MCF 10A (cell line): ENCODE measurements around the gene NR0B2. TPM values are rescaled to one million over a fixed set of nuclear protein-coding genes. Genes with fewer than 3 reads are reported as not detected.

Experiments used
- BruUV-seq: library from RNA; stranded (reverse); fragments of 400-500 nt; replicated peaks from 2 replicates; lab custom pipeline; 2021; lab: Mats Ljungman, UMichigan
- CTCF ChIA-PET: fragments of 300-600 bp; sonication (Branson Sonifier 250); formaldehyde crosslinking; extraction: SDS; loops from one replicate; lab custom pipeline; 2021; ENCODE audit warnings: antibody characterized with exemption, inconsistent platforms; lab: Yijun Ruan, JAX
- POLR2A ChIA-PET: fragments of 300-600, 350-650 bp; sonication (Branson Sonifier 250); formaldehyde crosslinking; extraction: SDS; loops from one replicate; lab custom pipeline; 2020; ENCODE audit warnings: antibody characterized with exemption, inconsistent platforms; lab: Yijun Ruan, JAX
- DNase-seq: peaks from one replicate; pipeline ENCODE4 v3.0.0-alpha.2; 2018; ENCODE audit not compliant: unreplicated experiment
- H3K27ac Mint-ChIP-seq: one replicate; pipeline ENCODE4 v1.8.0; 2022; ENCODE audit warnings: mild to moderate bottlenecking, low read depth, mixed read lengths; ENCODE audit not compliant: unreplicated experiment
- H3K27me3 Mint-ChIP-seq: one replicate; pipeline ENCODE4 v1.8.0; 2022; ENCODE audit warnings: mixed read lengths; ENCODE audit not compliant: insufficient read depth, unreplicated experiment
- H3K36me3 Mint-ChIP-seq: one replicate; pipeline ENCODE4 v1.8.0; 2022; ENCODE audit warnings: mild to moderate bottlenecking, moderate library complexity, mixed read lengths; ENCODE audit not compliant: insufficient read depth, unreplicated experiment
- H3K4me1 Mint-ChIP-seq: one replicate; pipeline ENCODE4 v1.8.0; 2022; ENCODE audit warnings: mixed read lengths; ENCODE audit not compliant: insufficient read depth, unreplicated experiment
- H3K4me3 Mint-ChIP-seq: one replicate; pipeline ENCODE4 v1.8.0; 2022; ENCODE audit warnings: mild to moderate bottlenecking, moderate library complexity, mixed read lengths; ENCODE audit not compliant: unreplicated experiment
- H3K9me3 Mint-ChIP-seq: one replicate; pipeline ENCODE4 v1.8.0; 2022; ENCODE audit warnings: mixed read lengths; ENCODE audit not compliant: unreplicated experiment
- intact Hi-C: fragments of 100-400 bp; cut with micrococcal nuclease; formaldehyde crosslinking; loops from 2 replicates; pipeline ENCODE4 v1.14.1; 2022
- total RNA-seq: library from RNA; stranded (reverse); gene quantifications from 2 replicates; pipeline ENCODE4 v1.2.3, GENCODE V29; 2022
- TF ChIP-seq, protein P1 (sequence below): fragments of 200-600 bp; IDR thresholded peaks from one replicate; pipeline ENCODE4 v1.8.0; 2022; ENCODE audit warnings: antibody characterized with exemption, mild to moderate bottlenecking; ENCODE audit not compliant: unreplicated experiment

NR0B2 gene
- total RNA-seq, 1 experiment from 2014 or later, result not detected

DNA sequence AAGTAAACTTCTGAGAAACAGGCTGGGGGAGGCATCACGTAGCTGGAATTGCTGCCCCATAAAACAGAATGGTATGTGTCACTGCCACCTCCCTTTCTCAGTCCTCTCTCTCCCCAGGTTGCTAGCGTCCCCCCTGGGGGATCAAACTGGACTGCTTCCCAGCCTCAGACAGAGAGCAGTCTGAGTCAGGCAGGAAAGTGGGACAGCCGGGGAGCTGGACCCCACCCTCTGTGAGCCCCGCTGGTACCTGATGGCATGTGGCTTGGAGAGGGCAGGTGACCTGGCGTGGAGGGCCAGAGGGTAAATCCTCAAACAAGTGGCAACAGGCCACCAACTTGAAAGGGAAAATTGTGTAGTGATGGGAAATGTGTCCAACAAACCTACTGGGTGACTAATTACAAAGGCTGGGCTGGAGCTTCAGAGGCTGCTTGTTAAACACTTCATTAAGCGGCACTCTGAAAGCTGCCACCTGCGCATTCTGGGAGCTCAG, 51.8 kb downstream of the NR0B2 start:
- Mint-ChIP-seq H3K27me3 (no peaks in the 10 kb centered on the region), H3K4me3 (peak overlapping the region; percentile 97), H3K9me3 (no peaks in the 10 kb centered on the region), H3K27ac (peak overlapping the region; percentile 94), H3K36me3 (peaks cover 10% of the 10 kb centered on the region), H3K4me1 (peaks cover 34% of the 10 kb centered on the region)
- intact Hi-C loops, result no loop called here
- peak; percentile 79 for DNase-seq
- ChIA-PET POLR2A (interaction anchor here (0.6 to 9.7 kb wide), 20 partner anchors 6 to 582 kb away, joined by 3 to 131 read pairs (median 4); partner anchors contain the start of genes GPATCH3, GPN2 and TRNP1), CTCF (interaction anchor here (0.6 to 3.5 kb wide), 11 partner anchors 10 to 260 kb away, joined by 3 to 28 read pairs (median 5); no protein-coding TSS in a partner anchor)
- TF ChIP-seq, protein P1, sequence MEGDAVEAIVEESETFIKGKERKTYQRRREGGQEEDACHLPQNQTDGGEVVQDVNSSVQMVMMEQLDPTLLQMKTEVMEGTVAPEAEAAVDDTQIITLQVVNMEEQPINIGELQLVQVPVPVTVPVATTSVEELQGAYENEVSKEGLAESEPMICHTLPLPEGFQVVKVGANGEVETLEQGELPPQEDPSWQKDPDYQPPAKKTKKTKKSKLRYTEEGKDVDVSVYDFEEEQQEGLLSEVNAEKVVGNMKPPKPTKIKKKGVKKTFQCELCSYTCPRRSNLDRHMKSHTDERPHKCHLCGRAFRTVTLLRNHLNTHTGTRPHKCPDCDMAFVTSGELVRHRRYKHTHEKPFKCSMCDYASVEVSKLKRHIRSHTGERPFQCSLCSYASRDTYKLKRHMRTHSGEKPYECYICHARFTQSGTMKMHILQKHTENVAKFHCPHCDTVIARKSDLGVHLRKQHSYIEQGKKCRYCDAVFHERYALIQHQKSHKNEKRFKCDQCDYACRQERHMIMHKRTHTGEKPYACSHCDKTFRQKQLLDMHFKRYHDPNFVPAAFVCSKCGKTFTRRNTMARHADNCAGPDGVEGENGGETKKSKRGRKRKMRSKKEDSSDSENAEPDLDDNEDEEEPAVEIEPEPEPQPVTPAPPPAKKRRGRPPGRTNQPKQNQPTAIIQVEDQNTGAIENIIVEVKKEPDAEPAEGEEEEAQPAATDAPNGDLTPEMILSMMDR, result no peak
- no TSS peak for BruUV-seq

Other genes starting within 250 kb of the NR0B2 start
- gene ARID1A, start 218.0 kb downstream of the NR0B2 start, total RNA-seq, result 54.2 and 56.9 TPM in 2 replicates
- gene PIGV, start 126.0 kb downstream of the NR0B2 start, total RNA-seq, result 13.3 and 14.7 TPM in 2 replicates
- gene ZDHHC18, start 87.3 kb downstream of the NR0B2 start, total RNA-seq, result 14.0 and 15.5 TPM in 2 replicates
- 270 and 337 TPM in 2 replicates for gene SFN, start 50.8 kb downstream of the NR0B2 start, total RNA-seq
- 38.9 and 39.7 TPM in 2 replicates for gene GPN2, start 23.7 kb downstream of the NR0B2 start, total RNA-seq
- 9.9 and 14.1 TPM in 2 replicates for gene GPATCH3, start 13.5 kb downstream of the NR0B2 start, total RNA-seq
- gene NUDC, start 7.8 kb upstream of the NR0B2 start, total RNA-seq, result 96.8 and 106 TPM in 2 replicates
- gene KDF1, start 46.5 kb upstream of the NR0B2 start, total RNA-seq, result 5.1 and 8.8 TPM in 2 replicates
- gene TRNP1, start 79.7 kb upstream of the NR0B2 start, total RNA-seq, result 56.3 and 59.2 TPM in 2 replicates
- gene TENT5B, start 98.9 kb upstream of the NR0B2 start, total RNA-seq, result 27.8 and 33.7 TPM in 2 replicates
- 70.5 and 88.8 TPM in 2 replicates for gene SLC9A1, start 241.2 kb upstream of the NR0B2 start, total RNA-seq